Left lobe of liver (tissue), 2 donors: Measurements from ENCODE around the gene AIFM1. TPM values are rescaled to one million over a fixed set of nuclear protein-coding genes. Genes with fewer than 3 reads are reported as not detected.

Experiments used
- ATAC-seq: fragments of 200-7000 bp; cut with Tn5 transposase; one replicate; pipeline ENCODE4 v1.9.1; 2020; ENCODE audit warnings: mild to moderate bottlenecking, moderate library complexity
- DNase-seq: peaks from one replicate; pipeline ENCODE4 v3.0.0-alpha.2; 2020; ENCODE audit warnings: low spot score
- total RNA-seq: library from RNA; stranded (reverse); gene quantifications from one replicate; pipeline ENCODE4 v1.2.1, GENCODE V29; 2021
- donor health status: DM: no; HTN: no; CAD: no; lungs with moderate emphysema.
- donor health status: DM: no; HTN: yes; CAD: no.

Gene AIFM1
- total RNA-seq, 1 donor from 2014 or later, result 89.5 TPM

DNA sequence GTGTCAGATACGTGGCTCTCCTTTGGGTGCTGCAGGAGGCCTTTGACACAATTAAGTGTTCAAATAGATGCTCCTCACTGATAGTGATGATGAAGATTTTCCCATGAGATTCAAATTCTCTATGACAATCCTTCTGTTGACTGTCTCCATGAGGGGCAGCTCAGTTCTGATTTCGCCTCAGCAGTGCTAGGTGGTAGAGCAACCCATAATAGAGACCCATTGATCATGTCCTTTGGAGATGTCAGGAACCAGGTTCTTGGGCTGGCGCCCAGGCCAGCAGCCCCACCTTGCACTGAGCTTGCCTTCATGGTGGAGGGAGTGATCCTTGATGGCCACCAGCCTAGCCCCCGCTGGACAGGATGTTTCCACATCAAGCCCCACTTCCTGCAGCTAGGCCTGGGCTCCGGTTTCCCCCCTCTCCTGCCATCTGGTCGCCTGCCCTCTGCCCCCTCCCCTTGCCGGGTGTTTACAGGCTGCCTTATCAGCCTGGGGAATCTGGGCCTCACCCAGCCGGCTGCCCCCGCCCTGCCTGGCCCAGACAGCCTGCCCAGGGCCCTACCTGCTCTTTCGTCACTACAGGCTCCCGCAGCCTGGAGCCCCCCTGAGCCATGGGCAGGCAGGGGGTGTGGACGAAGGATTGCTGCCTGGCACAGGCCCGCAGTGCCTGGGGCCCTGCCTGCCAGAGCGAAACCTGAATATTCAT lies 68.0 kb downstream of the AIFM1 start:
- no peak for ATAC-seq
- no peak for DNase-seq

- no peak for DNase-seq
- no peak for ATAC-seq
These were observed 70.2 kb downstream of the AIFM1 start for GRCh38 chrX:130095249-130096030.

GRCh38 chrX:130094696-130095095 lies 70.9 kb downstream of the AIFM1 start:
- ATAC-seq (no peak), DNase-seq (no peak)

GRCh38 chrX:130093271-130093670 lies 72.4 kb downstream of the AIFM1 start:
- DNase-seq, result no peak
- no peak for ATAC-seq

DNA sequence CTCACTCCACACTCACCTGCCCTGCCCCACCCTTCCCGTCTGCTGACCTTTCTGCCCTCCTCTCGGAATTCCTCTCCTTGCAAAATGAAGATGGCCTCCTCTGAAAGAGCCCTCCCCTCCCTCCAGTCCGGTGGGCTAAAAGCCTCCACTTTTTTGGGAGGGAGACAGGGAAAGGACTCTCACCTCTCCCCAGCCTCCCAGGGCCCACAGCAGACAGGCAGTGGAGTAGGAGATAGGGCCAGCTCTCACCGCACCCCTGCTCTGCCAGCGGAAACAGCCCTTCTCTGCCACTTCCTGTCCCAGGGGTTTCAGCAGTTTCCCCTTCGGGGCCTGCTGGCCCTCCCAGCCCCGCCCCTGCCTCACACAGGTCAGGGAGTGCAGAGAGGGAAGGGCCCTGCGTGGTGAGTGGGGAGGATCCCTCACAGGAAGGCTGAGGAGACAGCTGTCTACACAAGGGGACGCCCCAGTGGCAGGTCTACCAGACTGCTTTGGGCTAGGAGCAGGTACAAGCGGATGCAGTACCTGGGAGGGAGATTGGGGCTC lies 73.6 kb downstream of the AIFM1 start:
- ATAC-seq, result peak; percentile 55
- no peak for DNase-seq

DNA sequence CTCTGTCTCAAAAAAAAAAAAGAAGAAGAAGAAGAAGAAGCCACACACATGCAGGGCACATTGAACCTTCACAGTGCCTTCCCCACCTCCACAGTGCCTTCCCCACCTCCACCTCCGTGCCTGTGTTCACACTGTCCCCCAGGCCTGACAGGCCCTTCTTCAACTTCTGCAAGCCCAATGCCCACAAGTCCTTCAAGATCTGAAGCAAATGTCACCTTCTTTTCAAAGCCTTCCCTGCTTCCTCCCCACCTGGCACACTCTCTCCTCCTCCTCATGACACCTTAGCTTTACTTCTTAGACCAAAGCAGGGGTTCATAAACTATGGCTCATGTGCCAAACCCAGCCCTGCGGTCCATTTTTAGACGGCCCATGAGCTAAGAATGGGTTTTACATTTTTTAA lies 75.3 kb downstream of the AIFM1 start:
- ATAC-seq (no peak), DNase-seq (no peak)

GRCh38 chrX:130086447-130087206 lies 79.0 kb downstream of the AIFM1 start:
- DNase-seq (no peak), ATAC-seq (peak; percentile 41)

DNA sequence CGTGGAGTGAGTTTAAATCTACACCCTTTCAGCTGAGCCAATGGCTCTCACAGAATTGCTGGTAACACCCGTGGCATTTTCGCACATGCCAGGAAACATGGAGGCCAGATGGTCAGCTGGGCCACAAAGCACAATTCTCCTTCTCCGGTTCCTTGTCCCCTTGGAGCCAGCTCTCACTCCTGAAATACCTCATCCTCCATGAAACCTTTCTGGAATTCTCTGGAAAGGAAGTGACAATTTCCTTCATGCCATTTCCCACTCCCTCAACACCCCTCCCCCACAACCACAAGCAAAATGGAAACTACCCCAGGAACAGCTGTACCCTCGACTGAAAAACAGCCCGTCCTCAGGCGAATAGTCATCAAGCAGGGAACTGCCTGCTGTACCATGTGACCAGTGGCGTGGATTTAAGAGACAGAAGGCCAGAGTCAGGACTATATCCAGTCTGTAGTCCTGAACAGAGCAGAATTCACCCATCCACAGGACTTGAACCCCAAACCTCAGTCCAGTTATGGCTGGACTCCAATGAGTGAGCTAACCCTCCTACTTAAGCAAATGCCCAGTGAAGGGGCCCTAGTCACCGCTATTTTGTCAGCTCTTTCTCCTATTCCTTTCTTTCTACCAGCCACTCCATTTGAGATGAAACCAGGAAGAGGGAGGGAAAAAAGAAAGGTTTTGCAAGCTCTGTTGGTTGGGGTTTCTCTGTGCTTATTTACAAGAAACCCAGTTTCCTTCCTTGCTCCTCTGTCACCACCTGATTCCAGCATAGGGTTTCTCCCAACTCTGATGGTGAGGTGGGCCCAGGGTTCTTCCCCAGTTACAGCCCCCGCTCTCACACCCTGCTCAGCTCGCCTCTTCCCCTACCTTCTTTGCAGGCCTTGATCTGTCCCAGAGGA lies 79.8 kb downstream of the AIFM1 start:
- DNase-seq, result no peak
- no peak for ATAC-seq

GRCh38 chrX:130084631-130085237 lies 80.9 kb downstream of the AIFM1 start:
- DNase-seq, result no peak
- no peak for ATAC-seq

DNA sequence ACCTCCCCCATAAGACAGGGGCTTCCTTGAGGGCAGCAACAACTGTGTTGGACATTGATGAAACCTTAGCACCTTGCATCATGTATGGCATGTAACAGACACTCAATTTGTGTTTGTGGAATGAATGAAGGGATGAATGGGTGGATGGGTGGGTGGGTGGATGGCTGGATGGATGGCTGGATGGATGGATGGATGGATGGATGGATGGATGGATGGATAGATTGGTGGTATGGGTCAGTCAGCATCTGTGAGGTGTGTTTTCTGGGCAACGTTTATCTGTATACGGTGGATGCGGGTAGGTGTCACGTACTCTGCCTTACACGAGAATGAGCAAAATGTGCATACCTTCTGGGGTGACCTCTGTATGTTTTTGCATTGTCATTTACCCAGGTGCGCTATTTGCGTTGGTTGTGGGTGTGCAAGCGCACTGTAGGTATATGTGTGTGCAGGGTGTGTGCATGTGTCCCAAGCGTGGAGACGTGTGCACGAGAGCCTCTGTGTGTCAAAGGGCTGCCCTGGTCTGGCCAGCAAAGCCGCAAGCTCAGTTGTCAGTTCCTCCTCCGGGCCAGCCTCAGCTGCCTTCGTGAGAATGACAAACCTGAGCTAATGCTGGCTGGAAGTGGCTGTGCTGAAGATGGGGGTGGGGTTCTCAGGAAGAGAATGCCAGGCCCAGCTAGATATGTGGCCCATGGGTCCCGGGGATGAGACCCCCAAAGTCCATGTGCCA lies 81.8 kb downstream of the AIFM1 start:
- ATAC-seq (no peak), DNase-seq (no peak)

- DNase-seq (no peak), ATAC-seq (no peak)
These were observed 82.5 kb downstream of the AIFM1 start for GRCh38 chrX:130083107-130083490.

DNA sequence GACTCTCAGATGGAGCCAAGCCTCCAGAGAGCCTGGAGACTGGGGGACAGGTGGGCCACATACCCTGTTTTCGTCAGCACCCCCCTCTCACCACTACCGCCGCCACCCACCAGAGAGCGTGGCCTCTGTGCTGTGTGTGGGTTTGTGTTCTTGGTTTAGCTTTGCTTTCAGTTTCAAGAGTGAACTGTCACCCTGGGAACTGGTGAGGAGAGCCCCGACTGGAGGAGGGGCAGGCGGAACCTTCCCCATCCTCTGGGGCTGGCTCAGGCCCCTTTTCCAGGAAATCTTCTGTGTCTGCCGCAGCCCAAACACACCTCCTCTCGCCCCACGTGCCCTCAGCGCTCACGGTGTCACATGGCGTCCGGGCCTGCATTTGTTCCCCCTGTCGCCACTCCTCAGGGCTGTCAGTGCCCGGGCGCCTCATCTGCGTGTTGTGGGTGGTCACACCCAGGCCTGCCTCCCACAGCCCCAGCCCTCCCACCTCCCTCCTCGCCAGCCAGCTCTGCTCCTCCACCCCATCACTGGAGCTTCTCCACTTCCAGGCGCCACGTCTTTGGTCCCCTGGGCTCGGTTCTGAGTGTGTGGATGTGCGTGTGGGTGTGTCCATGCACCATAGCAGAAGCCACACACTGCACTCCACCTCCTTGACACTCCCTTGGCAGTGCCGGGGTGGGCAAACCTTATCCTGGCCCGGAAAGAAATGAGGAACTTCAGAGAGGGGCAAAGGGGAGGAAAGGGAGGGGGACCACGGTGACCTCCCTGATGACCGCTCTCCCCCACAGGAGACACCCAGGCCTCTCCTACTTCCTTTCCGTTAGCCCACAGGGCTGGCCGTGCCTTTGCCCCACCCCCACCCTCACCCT lies 83.2 kb downstream of the AIFM1 start:
- DNase-seq, result no peak
- peak; percentile 57 for ATAC-seq

- no peak for DNase-seq
These were observed 84.1 kb downstream of the AIFM1 start for GRCh38 chrX:130081421-130082045.

DNA sequence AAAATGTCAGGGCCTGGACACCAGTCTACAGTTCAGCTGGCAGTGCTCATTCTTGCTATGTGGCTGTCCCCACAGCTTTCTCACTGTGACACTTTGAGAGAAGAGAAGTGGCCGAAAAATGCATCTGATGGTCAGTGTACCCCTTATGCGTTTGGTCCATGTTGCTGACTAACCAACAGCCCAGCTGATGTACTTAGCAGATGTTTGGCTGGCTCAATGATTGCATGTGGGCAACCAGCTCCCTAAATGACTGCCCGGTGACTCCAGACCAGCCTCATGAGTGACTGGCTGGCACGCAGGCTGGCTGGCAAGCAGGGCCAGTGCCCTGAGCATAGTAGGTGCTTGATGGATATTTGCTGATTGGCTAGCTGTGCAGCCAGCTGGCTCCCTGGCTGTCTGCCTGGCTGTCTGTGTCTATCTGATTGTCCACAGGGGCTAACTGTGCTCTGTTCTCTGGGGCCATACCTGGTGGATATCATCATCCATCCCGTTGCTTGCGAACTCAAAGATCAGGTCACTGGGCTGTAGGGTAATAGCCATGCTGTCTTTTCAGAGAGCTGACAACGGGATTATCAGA lies 84.8 kb downstream of the AIFM1 start:
- ATAC-seq (no peak), DNase-seq (no peak)

More at GRCh38 chrX:130081421-130082045, 84.1 kb downstream of the AIFM1 start:
- no peak for ATAC-seq

- peak; percentile 90 for ATAC-seq
- peak; percentile 51 for DNase-seq
These were observed 85.7 kb downstream of the AIFM1 start for GRCh38 chrX:130079824-130080406.
